ENCODE measurements around the gene EPSTI1.

DNA sequence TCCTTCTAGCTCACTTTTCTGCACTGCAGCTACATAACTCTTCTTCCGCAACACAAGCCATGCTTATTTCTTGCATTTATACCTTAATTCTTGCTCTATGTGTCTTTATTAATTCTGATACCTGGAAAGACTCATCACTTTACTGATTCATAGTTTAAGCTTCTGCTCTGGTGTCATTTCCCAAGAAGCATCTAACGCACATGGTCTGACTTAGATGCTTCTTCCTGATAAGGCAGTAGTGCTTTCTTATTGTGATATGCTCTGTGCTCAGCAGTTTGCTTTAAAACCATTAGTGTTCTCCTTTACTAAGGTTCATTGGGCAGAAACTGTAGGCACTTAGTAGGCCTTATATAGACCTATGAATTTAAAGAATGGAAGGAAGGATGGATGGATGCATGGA lies 66.4 kb downstream of the EPSTI1 start:
- TF ChIP-seq, protein P1, sequence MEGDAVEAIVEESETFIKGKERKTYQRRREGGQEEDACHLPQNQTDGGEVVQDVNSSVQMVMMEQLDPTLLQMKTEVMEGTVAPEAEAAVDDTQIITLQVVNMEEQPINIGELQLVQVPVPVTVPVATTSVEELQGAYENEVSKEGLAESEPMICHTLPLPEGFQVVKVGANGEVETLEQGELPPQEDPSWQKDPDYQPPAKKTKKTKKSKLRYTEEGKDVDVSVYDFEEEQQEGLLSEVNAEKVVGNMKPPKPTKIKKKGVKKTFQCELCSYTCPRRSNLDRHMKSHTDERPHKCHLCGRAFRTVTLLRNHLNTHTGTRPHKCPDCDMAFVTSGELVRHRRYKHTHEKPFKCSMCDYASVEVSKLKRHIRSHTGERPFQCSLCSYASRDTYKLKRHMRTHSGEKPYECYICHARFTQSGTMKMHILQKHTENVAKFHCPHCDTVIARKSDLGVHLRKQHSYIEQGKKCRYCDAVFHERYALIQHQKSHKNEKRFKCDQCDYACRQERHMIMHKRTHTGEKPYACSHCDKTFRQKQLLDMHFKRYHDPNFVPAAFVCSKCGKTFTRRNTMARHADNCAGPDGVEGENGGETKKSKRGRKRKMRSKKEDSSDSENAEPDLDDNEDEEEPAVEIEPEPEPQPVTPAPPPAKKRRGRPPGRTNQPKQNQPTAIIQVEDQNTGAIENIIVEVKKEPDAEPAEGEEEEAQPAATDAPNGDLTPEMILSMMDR (IDR thresholded peaks at IDR 0.05): no peak
- TF ChIP-seq POLR2A (IDR thresholded peaks at IDR 0.05): no peak
